ENCODE data around the gene DUSP28. TPM values are rescaled to one million over a fixed set of nuclear protein-coding genes. Genes with fewer than 3 reads are reported as not detected.
A peak's percentile ranks its signal among the peaks of the same experiment; 100 is the strongest.

Gene DUSP28
- total and polyA plus RNA-seq, 2 of the 13 experiments (the other 11 are each of a cell fraction or from before 2014, with no cell fraction given), result 5.2 to 8.6 TPM

DNA sequence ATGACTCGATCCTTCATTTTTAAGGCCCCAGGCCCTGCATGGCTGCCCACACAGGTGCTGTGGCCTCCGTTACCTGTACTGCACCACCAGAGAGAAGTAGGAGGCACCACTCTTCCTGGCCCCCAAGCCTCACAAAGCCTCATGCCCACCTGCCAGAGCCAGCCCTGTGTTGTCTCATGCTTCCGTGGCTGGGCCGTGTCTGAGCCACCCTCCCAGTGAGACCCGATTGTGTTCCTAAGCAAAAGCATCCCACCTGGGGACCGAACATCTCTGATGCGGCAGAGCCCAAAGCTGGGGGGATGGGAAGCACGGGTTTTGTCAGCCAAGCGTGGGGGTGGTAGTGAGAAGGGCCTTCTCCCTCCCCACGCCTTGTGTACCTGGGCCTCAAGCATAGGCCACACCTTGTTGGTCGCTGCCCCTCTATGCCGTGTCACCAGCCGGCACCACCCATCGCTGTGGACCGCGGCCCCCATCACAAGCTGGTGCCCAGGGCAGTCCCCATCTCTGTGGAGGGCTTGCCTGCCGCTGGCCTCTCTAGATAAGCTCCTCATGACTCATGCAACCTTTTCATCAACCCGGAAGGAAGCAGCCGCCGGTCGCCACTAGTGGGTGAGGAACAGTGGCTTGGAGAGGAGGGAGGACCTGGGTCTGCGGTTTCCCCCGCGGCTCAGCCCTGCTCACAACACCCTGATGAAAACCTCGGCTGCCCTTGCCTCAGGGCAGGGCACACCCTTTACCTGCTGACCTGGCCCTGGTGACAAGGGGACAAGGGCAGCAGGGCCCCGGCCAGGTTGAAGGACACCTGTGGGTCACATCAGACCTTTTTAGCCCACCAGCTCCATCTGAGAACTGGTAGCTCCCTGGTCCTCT, 5.4 kb downstream of the DUSP28 start (continued):
- TF ChIP-seq, protein P1, sequence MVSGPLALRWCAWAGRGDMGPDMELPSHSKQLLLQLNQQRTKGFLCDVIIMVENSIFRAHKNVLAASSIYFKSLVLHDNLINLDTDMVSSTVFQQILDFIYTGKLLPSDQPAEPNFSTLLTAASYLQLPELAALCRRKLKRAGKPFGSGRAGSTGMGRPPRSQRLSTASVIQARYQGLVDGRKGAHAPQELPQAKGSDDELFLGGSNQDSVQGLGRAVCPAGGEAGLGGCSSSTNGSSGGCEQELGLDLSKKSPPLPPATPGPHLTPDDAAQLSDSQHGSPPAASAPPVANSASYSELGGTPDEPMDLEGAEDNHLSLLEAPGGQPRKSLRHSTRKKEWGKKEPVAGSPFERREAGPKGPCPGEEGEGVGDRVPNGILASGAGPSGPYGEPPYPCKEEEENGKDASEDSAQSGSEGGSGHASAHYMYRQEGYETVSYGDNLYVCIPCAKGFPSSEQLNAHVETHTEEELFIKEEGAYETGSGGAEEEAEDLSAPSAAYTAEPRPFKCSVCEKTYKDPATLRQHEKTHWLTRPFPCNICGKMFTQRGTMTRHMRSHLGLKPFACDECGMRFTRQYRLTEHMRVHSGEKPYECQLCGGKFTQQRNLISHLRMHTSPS (CRISPR knock-in tag; IDR thresholded peaks at IDR 0.05; ENCODE audit: low read depth), result peak; percentile 73
- TF ChIP-seq ZNF138 (CRISPR knock-in tag; IDR thresholded peaks at IDR 0.05; ENCODE audit: low read depth), result 0 out of 2 replicates have a peak, but pooled peaks have one; percentile 74
- TF ChIP-seq HMGA1 (CRISPR knock-in tag; conservative IDR thresholded peaks at IDR 0.05), result no peak
- TF ChIP-seq, protein P2, sequence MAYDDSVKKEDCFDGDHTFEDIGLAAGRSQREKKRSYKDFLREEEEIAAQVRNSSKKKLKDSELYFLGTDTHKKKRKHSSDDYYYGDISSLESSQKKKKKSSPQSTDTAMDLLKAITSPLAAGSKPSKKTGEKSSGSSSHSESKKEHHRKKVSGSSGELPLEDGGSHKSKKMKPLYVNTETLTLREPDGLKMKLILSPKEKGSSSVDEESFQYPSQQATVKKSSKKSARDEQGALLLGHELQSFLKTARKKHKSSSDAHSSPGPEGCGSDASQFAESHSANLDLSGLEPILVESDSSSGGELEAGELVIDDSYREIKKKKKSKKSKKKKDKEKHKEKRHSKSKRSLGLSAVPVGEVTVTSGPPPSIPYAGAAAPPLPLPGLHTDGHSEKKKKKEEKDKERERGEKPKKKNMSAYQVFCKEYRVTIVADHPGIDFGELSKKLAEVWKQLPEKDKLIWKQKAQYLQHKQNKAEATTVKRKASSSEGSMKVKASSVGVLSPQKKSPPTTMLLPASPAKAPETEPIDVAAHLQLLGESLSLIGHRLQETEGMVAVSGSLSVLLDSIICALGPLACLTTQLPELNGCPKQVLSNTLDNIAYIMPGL (CRISPR knock-in tag; IDR thresholded peaks at IDR 0.05; ENCODE audit: borderline replicate concordance in 1 of 2, low read depth in 1 of 2), result peak; percentile 40 to 72; a peak in 2 of 4 replicates
- no peak for TF ChIP-seq THYN1 (CRISPR knock-in tag; IDR thresholded peaks at IDR 0.05; ENCODE audit: borderline replicate concordance, low read depth)
- TF ChIP-seq STAT5B (CRISPR knock-in tag; IDR thresholded peaks at IDR 0.05), result no peak
- no peak for TF ChIP-seq ZNF816 (CRISPR knock-in tag; IDR thresholded peaks at IDR 0.05; ENCODE audit: borderline replicate concordance)
- no peak for TF ChIP-seq SP1 (IDR thresholded peaks at IDR 0.05)
- TF ChIP-seq SP1 (CRISPR knock-in tag; IDR thresholded peaks at IDR 0.05), result peak; percentile 40; the same call in 1 of the 2 replicates
- no peak for TF ChIP-seq TBX3 (IDR thresholded peaks at IDR 0.05; ENCODE audit: borderline replicate concordance)
- TF ChIP-seq, protein P3, sequence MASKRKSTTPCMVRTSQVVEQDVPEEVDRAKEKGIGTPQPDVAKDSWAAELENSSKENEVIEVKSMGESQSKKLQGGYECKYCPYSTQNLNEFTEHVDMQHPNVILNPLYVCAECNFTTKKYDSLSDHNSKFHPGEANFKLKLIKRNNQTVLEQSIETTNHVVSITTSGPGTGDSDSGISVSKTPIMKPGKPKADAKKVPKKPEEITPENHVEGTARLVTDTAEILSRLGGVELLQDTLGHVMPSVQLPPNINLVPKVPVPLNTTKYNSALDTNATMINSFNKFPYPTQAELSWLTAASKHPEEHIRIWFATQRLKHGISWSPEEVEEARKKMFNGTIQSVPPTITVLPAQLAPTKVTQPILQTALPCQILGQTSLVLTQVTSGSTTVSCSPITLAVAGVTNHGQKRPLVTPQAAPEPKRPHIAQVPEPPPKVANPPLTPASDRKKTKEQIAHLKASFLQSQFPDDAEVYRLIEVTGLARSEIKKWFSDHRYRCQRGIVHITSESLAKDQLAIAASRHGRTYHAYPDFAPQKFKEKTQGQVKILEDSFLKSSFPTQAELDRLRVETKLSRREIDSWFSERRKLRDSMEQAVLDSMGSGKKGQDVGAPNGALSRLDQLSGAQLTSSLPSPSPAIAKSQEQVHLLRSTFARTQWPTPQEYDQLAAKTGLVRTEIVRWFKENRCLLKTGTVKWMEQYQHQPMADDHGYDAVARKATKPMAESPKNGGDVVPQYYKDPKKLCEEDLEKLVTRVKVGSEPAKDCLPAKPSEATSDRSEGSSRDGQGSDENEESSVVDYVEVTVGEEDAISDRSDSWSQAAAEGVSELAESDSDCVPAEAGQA (IDR thresholded peaks at IDR 0.05; ENCODE audit: low read depth), result no peak
- TF ChIP-seq, protein P3 (CRISPR knock-in tag; IDR thresholded peaks at IDR 0.05; ENCODE audit: borderline replicate concordance), result no peak
- TF ChIP-seq, protein P4, sequence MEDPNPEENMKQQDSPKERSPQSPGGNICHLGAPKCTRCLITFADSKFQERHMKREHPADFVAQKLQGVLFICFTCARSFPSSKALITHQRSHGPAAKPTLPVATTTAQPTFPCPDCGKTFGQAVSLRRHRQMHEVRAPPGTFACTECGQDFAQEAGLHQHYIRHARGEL (CRISPR knock-in tag; IDR thresholded peaks at IDR 0.05), result peak; percentile 67; the same call in 1 of the 2 replicates
- no peak for TF ChIP-seq ZNF121 (CRISPR knock-in tag; IDR thresholded peaks at IDR 0.05)
- no peak; the same call in 1 of the 2 replicates for TF ChIP-seq ZNF124 (CRISPR knock-in tag; IDR thresholded peaks at IDR 0.05)
- TF ChIP-seq, protein P5, sequence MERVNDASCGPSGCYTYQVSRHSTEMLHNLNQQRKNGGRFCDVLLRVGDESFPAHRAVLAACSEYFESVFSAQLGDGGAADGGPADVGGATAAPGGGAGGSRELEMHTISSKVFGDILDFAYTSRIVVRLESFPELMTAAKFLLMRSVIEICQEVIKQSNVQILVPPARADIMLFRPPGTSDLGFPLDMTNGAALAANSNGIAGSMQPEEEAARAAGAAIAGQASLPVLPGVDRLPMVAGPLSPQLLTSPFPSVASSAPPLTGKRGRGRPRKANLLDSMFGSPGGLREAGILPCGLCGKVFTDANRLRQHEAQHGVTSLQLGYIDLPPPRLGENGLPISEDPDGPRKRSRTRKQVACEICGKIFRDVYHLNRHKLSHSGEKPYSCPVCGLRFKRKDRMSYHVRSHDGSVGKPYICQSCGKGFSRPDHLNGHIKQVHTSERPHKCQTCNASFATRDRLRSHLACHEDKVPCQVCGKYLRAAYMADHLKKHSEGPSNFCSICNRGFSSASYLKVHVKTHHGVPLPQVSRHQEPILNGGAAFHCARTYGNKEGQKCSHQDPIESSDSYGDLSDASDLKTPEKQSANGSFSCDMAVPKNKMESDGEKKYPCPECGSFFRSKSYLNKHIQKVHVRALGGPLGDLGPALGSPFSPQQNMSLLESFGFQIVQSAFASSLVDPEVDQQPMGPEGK (CRISPR knock-in tag; IDR thresholded peaks at IDR 0.05), result peak; percentile 63
